Fibroblast of upper back skin (primary cell): ENCODE measurements around the gene POC1A.

Experiments used
- DNase-seq: peaks from one replicate; pipeline ENCODE4 v3.0.0-alpha.2; 2013

The POC1A gene

GRCh38 chr3:52097851-52098507 lies 56.2 kb downstream of the POC1A start:
- DNase-seq, result no peak

GRCh38 chr3:52095990-52096775 lies 58.0 kb downstream of the POC1A start:
- no peak for DNase-seq

DNA sequence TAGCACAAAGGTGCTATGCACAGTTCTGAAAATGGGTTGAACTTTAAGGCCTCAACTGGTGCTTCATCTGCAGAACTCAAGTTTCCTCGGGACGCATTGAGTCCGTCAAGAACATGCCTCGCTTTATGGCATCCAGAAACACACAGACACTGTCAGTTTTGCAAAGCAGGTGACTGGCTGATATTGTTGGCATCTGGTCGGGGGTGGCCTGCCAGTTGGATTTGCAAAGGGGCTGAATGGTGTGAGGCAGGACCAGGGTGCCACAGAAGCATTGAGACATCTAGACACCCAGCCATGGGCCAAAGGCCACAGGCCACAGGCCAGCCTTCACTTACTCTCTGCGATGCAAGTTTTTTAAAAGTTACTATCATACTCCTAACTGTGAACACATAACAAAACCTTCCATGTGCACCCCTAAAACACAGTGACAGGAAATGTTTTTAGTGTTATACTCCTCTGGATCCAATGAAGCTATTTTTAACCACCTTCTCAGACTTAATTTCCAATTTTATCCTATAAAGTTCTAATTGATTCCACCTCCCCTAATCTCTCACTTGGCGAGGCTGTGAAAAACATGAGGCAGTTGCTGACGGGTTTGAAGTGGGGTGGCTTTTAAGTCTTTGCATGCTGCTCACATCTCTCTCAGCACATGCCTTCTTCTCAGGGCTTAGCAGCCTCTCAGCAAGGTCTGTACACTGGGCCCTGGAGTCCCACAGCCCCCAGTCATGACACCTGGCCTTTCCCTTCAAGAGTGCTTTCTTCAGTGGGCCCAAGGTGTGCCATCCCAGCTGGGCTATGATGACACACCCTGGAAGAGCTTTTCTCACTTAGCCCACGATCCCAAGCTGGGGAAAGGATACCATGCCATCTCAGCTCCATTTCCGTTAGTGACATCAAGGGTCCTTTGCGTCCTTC lies 59.4 kb downstream of the POC1A start:
- DNase-seq, result no peak

DNA sequence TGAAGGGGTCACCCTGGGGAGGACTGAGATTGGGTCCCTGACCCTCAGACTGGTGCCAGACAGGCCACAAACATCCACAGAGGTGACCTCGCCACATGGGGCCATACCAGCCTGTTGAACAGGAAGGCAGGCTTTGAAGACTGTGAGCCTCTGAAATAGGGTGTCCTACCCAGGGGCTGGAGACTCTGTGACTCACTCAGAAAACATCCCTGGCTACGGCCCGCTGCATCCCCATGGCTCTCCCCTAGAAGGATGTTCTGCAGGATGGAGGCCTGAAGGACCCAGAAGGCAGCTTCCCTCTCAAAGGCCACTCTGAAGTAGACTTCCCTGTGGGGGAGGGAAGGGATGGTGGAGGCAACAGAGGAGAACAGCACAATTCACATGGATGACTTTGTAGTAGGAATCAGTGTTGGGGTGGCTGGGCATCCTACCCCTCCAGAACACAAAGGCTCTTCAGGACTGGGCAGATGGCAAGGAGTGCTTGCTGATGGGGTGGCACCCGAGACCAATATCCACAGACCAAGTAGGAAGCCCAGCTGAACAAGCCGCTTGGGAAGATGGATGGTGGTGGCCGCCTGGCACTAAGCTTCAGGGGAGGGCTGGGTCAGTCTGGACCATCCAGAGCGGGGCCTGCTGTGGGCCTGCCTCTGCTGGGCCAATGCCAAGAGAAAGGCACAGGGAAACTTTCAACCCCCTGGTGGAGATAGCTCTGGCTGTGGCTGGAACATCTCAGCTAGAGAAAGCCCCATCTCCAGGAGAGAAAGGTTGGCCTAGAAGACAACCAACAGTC lies 60.3 kb downstream of the POC1A start:
- peak; percentile 83 for DNase-seq

DNA sequence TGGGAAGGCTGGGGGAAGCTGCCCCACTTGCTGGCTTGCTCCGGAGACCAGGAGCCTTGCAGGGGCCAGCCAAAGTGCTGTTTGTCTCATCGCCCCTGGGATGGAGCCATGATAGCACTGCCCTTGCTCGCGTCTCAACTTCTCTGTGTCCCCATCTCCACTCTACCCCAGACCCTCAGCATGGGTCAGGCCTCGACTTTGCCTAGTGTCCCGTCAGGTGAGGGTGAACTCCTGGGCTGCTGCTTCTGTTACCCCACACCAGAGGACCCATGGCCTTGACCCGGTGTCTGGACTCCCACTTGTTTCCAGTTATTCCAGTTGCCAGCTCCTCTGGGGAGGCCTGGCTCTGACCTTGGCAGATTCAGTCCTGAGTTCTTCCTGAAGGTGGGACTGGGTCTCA lies 61.3 kb downstream of the POC1A start:
- no peak for DNase-seq

DNA sequence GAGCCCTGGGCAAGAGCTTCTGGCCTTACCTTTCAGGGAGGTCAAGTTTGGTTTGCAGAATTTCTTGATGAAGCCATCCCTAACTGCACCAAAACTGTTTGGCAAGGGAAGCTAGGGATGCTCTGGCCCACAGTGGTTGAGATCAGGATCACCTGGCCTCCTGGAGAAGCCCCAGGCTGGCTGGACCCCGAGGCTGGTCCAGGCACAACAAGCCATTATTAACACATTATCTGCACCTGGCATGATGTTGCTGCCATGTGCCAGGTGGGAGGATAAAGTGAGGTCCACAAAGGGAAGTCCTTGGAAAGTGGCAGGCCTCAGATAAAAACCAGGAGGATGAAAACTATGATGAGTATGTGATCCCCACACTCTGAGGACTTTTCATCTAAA lies 62.0 kb downstream of the POC1A start:
- DNase-seq, result no peak

DNA sequence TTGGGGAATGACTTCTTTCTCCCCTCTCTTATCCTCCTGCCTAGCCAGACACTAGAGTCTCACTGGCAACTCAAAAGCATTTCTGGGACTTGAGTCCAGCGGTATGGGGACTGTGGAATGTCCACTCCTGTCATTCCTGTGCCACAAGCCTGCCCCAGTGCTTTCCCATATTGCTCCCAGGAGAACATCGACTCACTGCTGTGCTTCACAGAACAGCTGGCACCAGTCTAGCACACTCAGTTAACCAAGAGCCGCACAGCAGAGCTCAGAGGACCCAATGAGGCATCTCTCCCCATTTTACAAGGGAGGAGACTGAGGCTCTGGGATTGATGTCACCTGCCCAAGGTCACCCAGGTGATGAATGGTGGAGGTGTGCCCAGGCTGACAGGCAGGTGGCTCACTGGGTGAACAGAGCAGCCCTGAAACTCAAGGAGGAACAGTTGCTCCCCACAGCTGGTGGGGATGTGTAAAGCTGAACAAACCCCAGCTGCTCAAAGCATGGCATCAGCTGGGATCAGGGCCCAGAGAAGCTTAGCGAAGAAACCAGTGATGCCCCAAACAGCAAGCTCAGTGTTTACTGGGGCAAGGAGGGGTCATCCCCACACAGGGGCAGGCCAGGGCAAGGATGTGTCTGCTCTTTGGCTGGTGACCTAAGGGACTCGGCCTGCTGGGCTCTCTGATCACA lies 62.5 kb downstream of the POC1A start:
- DNase-seq, result peak; percentile 28

DNA sequence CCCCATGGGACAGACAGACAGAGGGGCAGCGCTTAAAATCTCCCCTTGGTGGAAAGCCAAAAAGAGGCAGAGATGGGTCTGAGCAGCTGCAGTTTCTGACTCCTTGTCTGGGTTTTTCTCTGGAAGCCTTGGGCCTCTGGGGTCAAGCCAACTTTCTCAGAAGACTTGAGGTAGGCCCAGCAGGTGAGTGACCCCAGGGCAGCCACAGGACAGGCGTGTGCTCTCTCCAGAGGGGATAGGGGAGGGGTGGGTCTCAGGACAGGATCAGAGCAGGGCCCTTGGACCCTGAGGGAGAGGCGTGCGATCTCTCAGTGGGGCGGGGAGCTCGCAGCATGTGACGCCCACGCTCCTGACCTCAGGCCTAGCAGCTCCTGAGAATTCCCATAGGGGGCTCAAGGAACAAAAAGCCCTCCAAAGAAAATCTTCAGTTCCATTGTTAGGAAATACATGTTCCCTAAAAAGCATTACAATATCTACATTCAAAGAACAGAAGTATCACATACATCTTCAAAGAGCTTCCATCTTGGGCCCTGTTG lies 63.2 kb downstream of the POC1A start:
- DNase-seq, result no peak

GRCh38 chr3:52090131-52090932 lies 63.9 kb downstream of the POC1A start:
- peak; percentile 96 for DNase-seq

- no peak for DNase-seq
Observed at GRCh38 chr3:52089691-52090090, 64.5 kb downstream of the POC1A start.

DNA sequence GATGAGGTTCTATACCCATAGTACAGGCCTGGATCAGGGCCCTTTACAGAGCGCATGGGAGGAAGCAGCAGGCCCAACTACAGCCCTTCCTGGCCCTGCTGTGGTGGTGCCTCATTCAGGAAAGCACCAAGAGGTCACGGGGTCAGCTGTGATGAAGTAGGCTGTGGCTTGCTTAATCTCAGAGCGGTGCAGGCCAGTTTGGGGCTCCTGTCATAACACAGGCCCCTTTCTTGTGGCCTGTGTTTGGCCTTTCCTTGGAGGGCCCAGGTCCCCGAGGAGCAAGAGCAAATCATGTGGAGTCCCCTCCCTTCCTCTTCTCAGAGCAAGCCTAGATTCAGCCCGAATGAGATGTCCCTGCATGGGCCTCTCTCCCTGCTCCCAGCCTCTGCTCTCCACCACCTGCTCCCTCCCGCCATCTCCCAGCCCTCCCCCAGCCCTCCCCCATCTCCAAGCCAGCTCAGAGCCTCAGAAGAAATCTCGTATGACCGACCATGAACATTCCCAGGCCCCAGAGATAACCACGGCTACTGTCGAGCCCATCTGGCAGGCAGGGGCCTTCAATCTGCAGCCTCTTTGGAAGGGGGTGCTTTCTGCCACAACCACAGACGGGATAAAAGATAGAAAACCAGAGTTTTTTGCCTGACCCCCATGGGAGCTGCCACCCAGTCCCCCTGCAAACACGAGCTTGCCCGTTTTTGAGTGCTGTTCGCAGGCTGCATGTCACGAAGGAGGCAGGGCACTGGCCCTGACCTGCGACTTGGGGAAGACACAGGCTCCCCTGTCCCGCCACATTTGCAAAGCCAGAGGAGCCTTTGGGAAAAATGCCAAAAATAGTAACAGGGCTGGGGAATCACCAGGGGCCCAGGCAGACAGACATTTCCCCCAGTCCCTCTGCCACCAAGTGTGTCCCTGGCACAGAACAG lies 65.5 kb downstream of the POC1A start:
- peak; percentile 40 for DNase-seq

- DNase-seq, result no peak
Observed at GRCh38 chr3:52087731-52088130, 66.5 kb downstream of the POC1A start.

GRCh38 chr3:52086976-52087663 lies 67.1 kb downstream of the POC1A start:
- DNase-seq, result peak; percentile 66

DNA sequence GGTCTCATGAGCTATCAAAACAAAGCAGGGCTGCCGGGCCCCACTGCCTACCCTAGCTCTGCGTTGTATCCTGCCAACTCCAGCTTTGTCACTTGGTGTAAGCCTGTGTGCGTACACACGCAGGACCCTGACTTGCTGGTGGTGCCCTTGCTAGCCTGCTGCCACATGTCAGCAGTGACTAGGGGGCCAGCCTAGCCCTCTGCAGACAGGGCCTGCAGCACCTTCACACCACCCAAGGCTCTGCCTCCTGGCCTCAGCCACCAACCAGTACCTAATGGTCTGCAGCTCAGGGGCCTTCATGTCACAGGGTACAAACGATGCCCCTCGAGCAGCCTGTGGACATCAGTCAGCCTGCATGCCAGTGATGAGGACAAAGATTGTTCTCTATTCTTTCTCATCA lies 67.8 kb downstream of the POC1A start:
- no peak for DNase-seq

- DNase-seq, result no peak
Observed at GRCh38 chr3:52085681-52086282, 68.4 kb downstream of the POC1A start.

GRCh38 chr3:52084954-52085680 lies 69.1 kb downstream of the POC1A start:
- no peak for DNase-seq

GRCh38 chr3:52084216-52084945 lies 69.8 kb downstream of the POC1A start:
- DNase-seq, result no peak
